Lung (tissue), 12 donors: ENCODE measurements around the gene PTPRG. TPM values are rescaled to one million over a fixed set of nuclear protein-coding genes. Genes with fewer than 3 reads are reported as not detected.
"Not testable (repeated sequence)": the region's sequence is repeated elsewhere in the genome, so short reads cannot be mapped to it uniquely, and the experiment has no call there.

Source experiments
- ATAC-seq: fragments of 200-7000 bp; cut with Tn5 transposase; one replicate; pipeline ENCODE4 v1.9.1; 2020; ENCODE audit warnings: moderate number of reproducible peaks; ENCODE audit not compliant: insufficient read depth, low FRiP score
- DNase-seq, 3 donors: peaks; one replicate each; pipeline ENCODE4 v3.0.0-alpha.2; 2013 to 2017
- H3K27ac ChIP-seq, 2 donors: one replicate each; pipeline ENCODE4 v1.5.1; 2013; ENCODE audit warnings: mild to moderate bottlenecking in 2 of 2, moderate library complexity in 2 of 2, control low read depth in 1 of 2, inconsistent platforms in 1 of 2, low read depth in 1 of 2, low read length in 1 of 2
- H3K27me3 ChIP-seq, 3 donors: one replicate each; pipeline ENCODE4 v1.5.1; 2013; ENCODE audit warnings: low read length in 2 of 3; ENCODE audit not compliant: control insufficient read depth in 3 of 3, insufficient read depth in 3 of 3
- H3K36me3 ChIP-seq, 4 donors: one replicate each; pipeline ENCODE4 v1.5.1; 2013; ENCODE audit warnings: low read length in 4 of 4, mild to moderate bottlenecking in 1 of 4, moderate library complexity in 1 of 4; ENCODE audit not compliant: control insufficient read depth in 4 of 4, insufficient read depth in 4 of 4
- H3K4me1 ChIP-seq, 5 donors: one replicate each; pipeline ENCODE4 v1.5.1; 2013; ENCODE audit warnings: low read length in 5 of 5, mild to moderate bottlenecking in 2 of 5, moderate library complexity in 1 of 5; ENCODE audit not compliant: control insufficient read depth in 5 of 5, insufficient read depth in 5 of 5
- H3K4me3 ChIP-seq: one replicate; pipeline ENCODE4 v1.5.1; 2013; ENCODE audit warnings: mild to moderate bottlenecking, control low read depth, moderate library complexity
- H3K9ac ChIP-seq, 2 donors: one replicate each; pipeline ENCODE4 v1.5.1; 2013; ENCODE audit warnings: low read length in 2 of 2, control low read depth in 1 of 2; ENCODE audit not compliant: insufficient read depth in 1 of 2
- H3K9me3 ChIP-seq, 4 donors: one replicate each; pipeline ENCODE4 v1.5.1; 2013; ENCODE audit warnings: low read length in 3 of 4, mild to moderate bottlenecking in 1 of 4, moderate library complexity in 1 of 4; ENCODE audit not compliant: control insufficient read depth in 4 of 4, insufficient read depth in 3 of 4
- CTCF ChIP-seq: IDR thresholded peaks from 2 replicates; pipeline ENCODE4 v1.5.1; 2012; ENCODE audit warnings: mild to moderate bottlenecking; ENCODE audit errors: control extremely low read depth, extremely low read depth
- WGBS, 2 donors: extraction: QIAGEN DNeasy Blood & Tissue Kit; methylation state at CpG; one replicate each; pipeline ENCODE4 v1.1.7; 2013; 5-methylcytosine and 5-hydroxymethylcytosine counted together
- polyA plus RNA-seq, 2 donors: library from polyadenylated mRNA; stranded (reverse); fragments of 200-250 nt; gene quantifications; one replicate each; pipeline ENCODE4 v1.2.1, GENCODE V29; 2013
- total RNA-seq, 2 donors: library from RNA; depleted of rRNA in 1 of 2; stranded (reverse); fragments of >200 nt in 1 of 2; gene quantifications; one replicate each; pipeline ENCODE4 v1.2.1, GENCODE V29; 2014 to 2021
- donor health status: control.
- donor health status: control.
- donor health status: Bipolar disorder and iron deficiency.
- donor health status: healthy.
- donor health status: DM: yes; HTN: yes; CAD: no.

The PTPRG gene
- total and polyA plus RNA-seq, 4 donors: 8.5 to 131 (median 75.9) TPM

DNA sequence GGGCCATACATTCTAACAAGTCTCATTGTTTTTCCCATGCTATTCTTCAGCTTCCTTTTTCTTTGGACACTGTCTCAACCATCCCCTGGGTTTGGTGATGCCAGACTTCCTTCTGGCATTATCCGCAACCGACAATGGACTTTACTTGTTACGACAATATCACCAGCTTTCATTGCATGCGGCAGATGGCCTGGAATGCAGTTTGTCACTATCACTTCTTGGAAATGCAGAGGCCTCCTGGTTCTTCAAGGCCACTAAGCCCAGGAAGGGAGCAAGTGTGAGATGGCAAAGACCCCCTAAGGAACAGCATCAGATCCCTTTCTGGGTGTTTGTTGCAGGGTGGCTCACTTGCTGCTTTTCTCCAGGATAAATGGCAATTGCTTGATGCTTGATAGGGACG is 128.6 kb downstream of the PTPRG start:
- WGBS, 2 donors: 93 to 95% methylated on average over 5 of the region's 5 CpGs
- ATAC-seq (no peak), DNase-seq (no peak)
- Histone ChIP-seq H3K36me3 (peaks cover 0 to 2% (median 0%) of the 10 kb centered on the region in 4 donors), H3K9me3 (no peaks in the 10 kb centered on the region), H3K9ac (no peak overlapping the region), H3K27ac (no peak overlapping the region), H3K27me3 (no peaks in the 10 kb centered on the region), H3K4me3 (no peak overlapping the region), H3K4me1 (peaks cover 4 to 20% (median 11%) of the 10 kb centered on the region in 5 donors)
- no peak for TF ChIP-seq CTCF

- no peak overlapping the region for H3K27ac ChIP-seq
- no peak overlapping the region for H3K9ac ChIP-seq
- H3K9me3 ChIP-seq: no peaks in the 10 kb centered on the region
- TF ChIP-seq CTCF: no peak
- H3K4me1 ChIP-seq: peaks cover 0 to 14% (median 4%) of the 10 kb centered on the region in 5 donors
- H3K4me3 ChIP-seq: no peak overlapping the region
- no peaks in the 10 kb centered on the region for H3K27me3 ChIP-seq
- no peak for ATAC-seq
- no peak for DNase-seq
- H3K36me3 ChIP-seq: peaks cover 0 to 2% (median 0%) of the 10 kb centered on the region in 4 donors
- WGBS, 2 donors: 57 to 74% methylated on average over 2 of the region's 2 CpGs
Measured at GRCh38 chr3:61691466-61691865, 130.1 kb downstream of the PTPRG start.

GRCh38 chr3:61697301-61697700 is 135.9 kb downstream of the PTPRG start:
- H3K9me3 ChIP-seq: no peaks in the 10 kb centered on the region
- H3K9ac ChIP-seq: no peak overlapping the region
- no peaks in the 10 kb centered on the region for H3K36me3 ChIP-seq
- TF ChIP-seq CTCF: no peak
- H3K4me3 ChIP-seq: no peak overlapping the region
- H3K27me3 ChIP-seq: no peaks in the 10 kb centered on the region
- ATAC-seq (no peak), DNase-seq (no peak)
- 78 to 84% methylated on average over 2 of the region's 2 CpGs for WGBS, 2 donors
- no peak overlapping the region for H3K27ac ChIP-seq
- peaks cover 0 to 14% (median 4%) of the 10 kb centered on the region in 5 donors for H3K4me1 ChIP-seq

DNA sequence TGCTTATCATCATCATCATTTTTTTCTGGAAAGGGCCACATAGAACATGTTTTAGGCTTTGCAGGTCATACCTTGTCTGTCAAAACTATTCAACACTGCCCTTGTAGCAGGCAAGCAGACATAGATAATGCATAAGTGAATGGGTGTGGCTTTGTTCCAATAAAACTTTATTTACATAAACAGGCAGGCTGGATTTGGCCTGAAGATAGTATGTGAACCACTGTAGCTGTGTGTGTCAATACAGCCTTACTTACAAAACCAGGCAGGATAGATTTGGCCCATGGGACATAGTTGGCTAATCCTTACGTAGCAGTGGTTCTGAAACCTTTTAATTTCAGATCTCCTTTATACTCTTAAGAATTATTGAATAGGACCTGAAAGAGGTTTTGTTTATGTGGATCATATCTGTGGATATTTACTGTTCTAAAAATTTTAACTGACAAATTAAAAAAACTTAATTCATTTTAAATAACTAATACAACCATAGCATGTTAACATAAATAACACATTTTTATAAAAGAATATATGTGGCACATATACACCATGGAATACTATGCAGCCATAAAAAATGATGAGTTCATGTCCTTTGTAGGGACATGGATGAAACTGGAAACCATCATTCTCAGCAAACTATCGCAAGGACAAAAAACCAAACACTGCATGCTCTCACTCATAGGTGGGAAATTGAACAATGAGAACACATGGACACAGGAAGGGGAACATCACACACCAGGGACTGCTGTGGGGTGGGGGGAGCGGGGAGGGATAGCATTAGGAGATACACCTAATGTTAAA is 137.1 kb downstream of the PTPRG start:
- not testable (repeated sequence) for H3K27me3 ChIP-seq, DNase-seq, H3K9me3 ChIP-seq, H3K4me3 ChIP-seq, H3K27ac ChIP-seq, H3K9ac ChIP-seq, ATAC-seq, H3K36me3 ChIP-seq
- peaks cover 0 to 20% (median 4%) of the 10 kb centered on the region in 5 donors for H3K4me1 ChIP-seq
- 94 to 95% methylated on average over 3 of the region's 3 CpGs for WGBS, 2 donors
